GM23248 (cell line): Measurements from ENCODE around the gene BCO2.

ENCODE experiments used
- EZH2 ChIP-seq: fragments of 200-600 bp; sonication (generic); IDR thresholded peaks from 2 replicates; pipeline ENCODE4 v1.6.1; 2018; ENCODE audit warnings: antibody characterized with exemption, mild to moderate bottlenecking; ENCODE audit not compliant: insufficient read depth, poor library complexity, severe bottlenecking
- EZH2phosphoT487 ChIP-seq: fragments of 200-600 bp; sonication (generic); IDR thresholded peaks from 2 replicates; pipeline ENCODE4 v1.6.1; 2018; ENCODE audit warnings: antibody characterized with exemption, moderate library complexity, mild to moderate bottlenecking, low read depth; ENCODE audit not compliant: insufficient read depth

DNA sequence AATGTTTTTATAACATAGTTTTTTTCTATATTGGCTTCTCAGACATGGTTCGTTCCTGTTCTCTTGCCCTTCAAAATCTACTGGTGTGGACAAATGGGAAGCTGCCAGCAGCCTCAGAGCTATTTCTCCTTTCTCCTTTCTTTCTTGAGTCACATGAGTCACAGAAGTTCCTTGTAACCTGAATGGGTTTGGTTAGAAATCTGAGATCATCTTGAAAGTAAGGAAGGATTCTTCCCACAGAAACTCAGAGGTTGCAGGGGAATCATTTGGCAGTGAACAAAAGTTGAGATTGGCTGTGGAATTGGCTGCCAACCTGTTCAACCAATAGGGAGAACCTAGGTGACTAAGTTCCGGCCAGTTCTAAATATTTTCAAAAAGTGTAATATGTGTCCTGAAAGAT lies 72.9 kb downstream of the BCO2 start:
- TF ChIP-seq EZH2 (no peak), EZH2phosphoT487 (no peak)
